ENCODE measurements around the gene PRKAG3. TPM values are rescaled to one million over a fixed set of nuclear protein-coding genes. Genes with fewer than 3 reads are reported as not detected.

Gene PRKAG3
- total RNA-seq, 3 donors from 2014 or later, result not detected

- DNase-seq (no peak), ATAC-seq (no peak)
- intact Hi-C loops (cut with DNase I, micrococcal nuclease), result no loop called here
- Histone ChIP-seq H3K4me3 (no peak overlapping the region), H3K9me3 (no peaks in the 10 kb centered on the region), H3K36me3 (ENCODE audit: low read depth) (no peaks in the 10 kb centered on the region), H3K4me1 (ENCODE audit: low read depth) (no peaks in the 10 kb centered on the region)
- no peak for TF ChIP-seq CTCF (IDR thresholded peaks at IDR 0.05)
Measured at GRCh38 chr2:218820746-218821369, 10.7 kb downstream of the PRKAG3 start.

DNA sequence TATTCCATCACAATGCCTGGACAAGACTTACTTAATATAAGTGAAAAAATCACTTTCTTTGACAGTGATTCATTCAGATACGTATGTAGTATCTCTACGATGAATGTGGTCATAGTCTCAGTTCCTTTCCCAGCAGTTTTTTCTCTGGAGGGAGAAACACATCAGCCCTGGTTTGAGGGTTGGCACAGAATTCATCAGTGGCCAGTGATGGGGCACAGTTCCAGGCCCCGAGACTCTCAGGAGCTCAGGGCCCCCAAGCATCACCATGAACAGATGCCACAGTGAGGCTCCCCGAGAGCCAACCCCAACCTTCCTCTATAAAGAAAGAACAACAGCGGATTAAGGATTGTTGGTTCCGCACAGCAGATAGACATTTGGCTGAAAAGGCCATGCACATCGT is 12.5 kb downstream of the PRKAG3 start:
- H3K9me3 ChIP-seq, result no peaks in the 10 kb centered on the region
- ATAC-seq (no peak), DNase-seq (no peak)
- intact Hi-C loops (cut with DNase I, micrococcal nuclease), result no loop called here
- peaks cover 9% of the 10 kb centered on the region for H3K4me1 ChIP-seq (ENCODE audit: low read depth)
- TF ChIP-seq CTCF (IDR thresholded peaks at IDR 0.05), result no peak
- H3K4me3 ChIP-seq, result no peak overlapping the region
- no peaks in the 10 kb centered on the region for H3K36me3 ChIP-seq (ENCODE audit: low read depth)

GRCh38 chr2:218816561-218817011 is 15.0 kb downstream of the PRKAG3 start:
- H3K4me3 ChIP-seq, result no peak overlapping the region
- peaks cover 9% of the 10 kb centered on the region for H3K4me1 ChIP-seq (ENCODE audit: low read depth)
- H3K36me3 ChIP-seq (ENCODE audit: low read depth), result no peaks in the 10 kb centered on the region
- DNase-seq (no peak), ATAC-seq (no peak)
- no peak for TF ChIP-seq CTCF (IDR thresholded peaks at IDR 0.05)
- intact Hi-C loops (cut with DNase I, micrococcal nuclease), result no loop called here
- H3K9me3 ChIP-seq, result no peaks in the 10 kb centered on the region

- ATAC-seq (no peak), DNase-seq (no peak)
- TF ChIP-seq CTCF (IDR thresholded peaks at IDR 0.05), result no peak
- no peaks in the 10 kb centered on the region for H3K36me3 ChIP-seq (ENCODE audit: low read depth)
- H3K9me3 ChIP-seq, result no peaks in the 10 kb centered on the region
- H3K4me3 ChIP-seq, result no peak overlapping the region
- peaks cover 9% of the 10 kb centered on the region for H3K4me1 ChIP-seq (ENCODE audit: low read depth)
- intact Hi-C loops (cut with DNase I, micrococcal nuclease), result no loop called here
Measured at GRCh38 chr2:218815649-218816048, 16.0 kb downstream of the PRKAG3 start.

DNA sequence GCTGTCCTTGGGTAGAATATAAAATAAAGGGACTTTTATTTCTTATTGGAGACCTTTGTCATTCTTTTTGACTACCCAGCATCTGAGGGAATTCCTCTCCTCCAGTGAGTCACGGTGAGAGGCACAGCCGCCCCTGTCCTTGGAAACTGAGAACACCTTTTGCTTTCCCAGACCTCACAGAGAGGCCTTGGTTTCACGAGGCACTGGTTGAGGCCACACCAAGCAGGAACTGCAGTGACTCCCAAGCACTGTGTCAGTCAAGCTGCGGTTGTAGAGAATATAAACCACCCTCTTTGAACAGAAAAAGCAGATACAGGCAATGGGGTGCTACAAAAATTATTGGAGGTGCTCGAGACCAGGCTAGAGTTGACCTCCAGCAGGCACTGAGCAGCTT is 16.4 kb downstream of the PRKAG3 start:
- no peak for DNase-seq
- intact Hi-C loops (cut with DNase I, micrococcal nuclease), result no loop called here
- peaks cover 9% of the 10 kb centered on the region for H3K4me1 ChIP-seq (ENCODE audit: low read depth)
- no peaks in the 10 kb centered on the region for H3K36me3 ChIP-seq (ENCODE audit: low read depth)
- TF ChIP-seq CTCF (IDR thresholded peaks at IDR 0.05), result no peak
- ATAC-seq, result no peak
- no peaks in the 10 kb centered on the region for H3K9me3 ChIP-seq
- no peak overlapping the region for H3K4me3 ChIP-seq
